GM18858 (cell line): Measurements from ENCODE around the gene AOX1.
"Not testable (repeated sequence)": the region's sequence is repeated elsewhere in the genome, so short reads cannot be mapped to it uniquely, and the experiment has no call there.

Experiments used
- ATAC-seq: cut with Tn5 transposase; IDR thresholded peaks from one replicate; pipeline ENCODE4 v1.9.1; 2021; ENCODE audit not compliant: unreplicated experiment

The AOX1 gene

GRCh38 chr2:200600549-200601225, 14.9 kb downstream of the AOX1 start:
- no peak for ATAC-seq

GRCh38 chr2:200602584-200602983, 16.8 kb downstream of the AOX1 start:
- no peak for ATAC-seq

- ATAC-seq, result no peak
These were observed 18.2 kb downstream of the AOX1 start for GRCh38 chr2:200603972-200604371.

- ATAC-seq, result no peak
These were observed 18.9 kb downstream of the AOX1 start for GRCh38 chr2:200604571-200605255.

GRCh38 chr2:200608341-200609027, 22.7 kb downstream of the AOX1 start:
- no peak for ATAC-seq

GRCh38 chr2:200609028-200609614, 23.3 kb downstream of the AOX1 start:
- ATAC-seq, result no peak

- ATAC-seq, result not testable (repeated sequence)
These were observed 24.4 kb downstream of the AOX1 start for GRCh38 chr2:200610217-200610616.

GRCh38 chr2:200613692-200614091, 27.9 kb downstream of the AOX1 start:
- no peak for ATAC-seq

GRCh38 chr2:200614249-200614648, 28.4 kb downstream of the AOX1 start:
- ATAC-seq, result no peak

- ATAC-seq, result no peak
These were observed 29.4 kb downstream of the AOX1 start for GRCh38 chr2:200615247-200615646.

- ATAC-seq, result no peak
These were observed 30.4 kb downstream of the AOX1 start for GRCh38 chr2:200616193-200616592.

- ATAC-seq, result no peak
These were observed 30.8 kb downstream of the AOX1 start for GRCh38 chr2:200616656-200617055.

GRCh38 chr2:200617156-200618053, 31.6 kb downstream of the AOX1 start:
- ATAC-seq, result no peak

- ATAC-seq, result no peak
These were observed 32.2 kb downstream of the AOX1 start for GRCh38 chr2:200618054-200618419.

- no peak for ATAC-seq
These were observed 32.8 kb downstream of the AOX1 start for GRCh38 chr2:200618590-200619021.

GRCh38 chr2:200619279-200619678, 33.5 kb downstream of the AOX1 start:
- ATAC-seq, result no peak

GRCh38 chr2:200620606-200621390, 35.0 kb downstream of the AOX1 start:
- ATAC-seq, result no peak

GRCh38 chr2:200622106-200622505, 36.3 kb downstream of the AOX1 start:
- ATAC-seq, result no peak

GRCh38 chr2:200624026-200624425, 38.2 kb downstream of the AOX1 start:
- no peak for ATAC-seq

- ATAC-seq, result no peak
These were observed 38.8 kb downstream of the AOX1 start for GRCh38 chr2:200624658-200625057.
